WERI-Rb-1 (cell line): ENCODE results near the gene LUC7L.
A peak's percentile ranks its signal among the peaks of the same experiment; 100 is the strongest.
"Not testable (repeated sequence)": the region's sequence is repeated elsewhere in the genome, so short reads cannot be mapped to it uniquely, and the experiment has no call there.

Experiments used
- DNase-seq: peaks from one replicate; pipeline ENCODE4 v3.0.0-alpha.2; 2020
- H3K27ac ChIP-seq: fragments of 250-450 bp; sonication (Bioruptor Pico); 2 replicates; pipeline ENCODE4 v1.5.1; 2020; ENCODE audit warnings: mild to moderate bottlenecking, moderate library complexity
- H3K27me3 ChIP-seq: fragments of 250-450 bp; sonication (Bioruptor Pico); 2 replicates; pipeline ENCODE4 v1.5.1; 2021; ENCODE audit warnings: mild to moderate bottlenecking, low read depth, moderate library complexity; ENCODE audit not compliant: insufficient read depth, severe bottlenecking
- H3K36me3 ChIP-seq: fragments of 250-450 bp; sonication (Bioruptor Pico); 2 replicates; pipeline ENCODE4 v1.5.1; 2020; ENCODE audit warnings: mild to moderate bottlenecking, moderate library complexity
- H3K4me3 ChIP-seq: 2 replicates; pipeline ENCODE4 v1.5.1; 2011; ENCODE audit warnings: low read depth, mild to moderate bottlenecking, control low read depth, low read length
- H3K9me3 ChIP-seq: fragments of 250-450 bp; sonication (Bioruptor Pico); 2 replicates; pipeline ENCODE4 v1.5.1; 2021; ENCODE audit warnings: mild to moderate bottlenecking, moderate library complexity; ENCODE audit not compliant: severe bottlenecking
- CTCF ChIP-seq: IDR thresholded peaks from 2 replicates; pipeline ENCODE4 v1.5.1; 2011; ENCODE audit warnings: low read depth, mild to moderate bottlenecking, control low read depth, inconsistent platforms, low read length

Gene LUC7L

GRCh38 chr16:268141-269053 is 39.1 kb upstream of the LUC7L start:
- Histone ChIP-seq H3K27ac (no peak overlapping the region), H3K36me3 (peaks cover 4% of the 10 kb centered on the region; the same call in 1 of the 2 replicates), H3K9me3 (no peaks in the 10 kb centered on the region), H3K4me3 (no peak overlapping the region), H3K27me3 (no peaks in the 10 kb centered on the region)
- no peak for DNase-seq
- TF ChIP-seq CTCF: no peak

GRCh38 chr16:267562-267961 is 38.3 kb upstream of the LUC7L start:
- not testable (repeated sequence) for H3K27ac ChIP-seq, H3K4me3 ChIP-seq, DNase-seq

GRCh38 chr16:266258-267164 is 37.3 kb upstream of the LUC7L start:
- Histone ChIP-seq H3K36me3 (peaks cover 8% of the 10 kb centered on the region), H3K9me3 (no peaks in the 10 kb centered on the region), H3K4me3 (no peak overlapping the region), H3K27me3 (no peaks in the 10 kb centered on the region), H3K27ac (no peak overlapping the region)
- peak; percentile 8 for DNase-seq
- no peak for TF ChIP-seq CTCF

More at GRCh38 chr16:267562-267961, 38.3 kb upstream of the LUC7L start:
- H3K27me3 ChIP-seq, H3K9me3 ChIP-seq, H3K36me3 ChIP-seq: not testable (repeated sequence)

- TF ChIP-seq CTCF: no peak
- Histone ChIP-seq H3K27ac (no peak overlapping the region), H3K27me3 (no peaks in the 10 kb centered on the region), H3K4me3 (no peak overlapping the region), H3K36me3 (peaks cover 9% of the 10 kb centered on the region), H3K9me3 (no peaks in the 10 kb centered on the region)
- DNase-seq: no peak
Observed at GRCh38 chr16:265711-266110, 36.5 kb upstream of the LUC7L start.

DNA sequence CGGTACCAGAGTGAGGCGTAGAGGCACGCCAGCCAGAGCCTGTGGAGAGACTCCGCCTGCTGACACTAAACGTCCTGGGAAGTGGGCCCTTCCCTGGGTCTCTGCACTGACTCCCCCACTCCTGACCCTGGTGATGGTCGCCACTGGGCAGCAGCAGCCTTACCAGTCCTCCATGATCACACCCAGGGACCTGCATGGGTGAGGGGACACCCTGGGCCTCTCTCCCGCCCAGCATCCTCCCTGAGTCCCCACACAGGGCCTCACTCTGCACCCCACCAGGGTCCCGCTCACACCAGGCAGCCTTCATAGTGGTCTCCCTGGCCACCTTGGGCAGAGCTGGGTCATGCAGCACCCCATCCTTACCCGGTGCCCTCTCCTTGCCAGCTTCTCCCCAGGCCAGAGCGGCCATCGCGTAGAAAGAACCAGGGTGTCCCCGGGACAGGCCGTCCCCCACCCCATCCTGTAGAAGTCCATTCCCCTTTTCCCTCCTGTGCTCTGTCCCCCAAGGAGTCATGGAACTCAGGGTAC is 35.8 kb upstream of the LUC7L start:
- no peaks in the 10 kb centered on the region for H3K27me3 ChIP-seq
- no peak for DNase-seq
- no peaks in the 10 kb centered on the region for H3K9me3 ChIP-seq
- no peak overlapping the region for H3K27ac ChIP-seq
- no peak for TF ChIP-seq CTCF
- H3K36me3 ChIP-seq: peaks cover 9% of the 10 kb centered on the region
- no peak overlapping the region for H3K4me3 ChIP-seq
